H1 (cell line): ENCODE measurements around the gene CFAP100. TPM values are rescaled to one million over a fixed set of nuclear protein-coding genes. Genes with fewer than 3 reads are reported as not detected.

Experiments
- CTCF ChIA-PET: fragments of 300-600 bp; sonication (Branson Sonifier 250); formaldehyde crosslinking; loops from one replicate; lab custom pipeline; 2021; ENCODE audit not compliant: partially characterized antibody; lab: Charles Lee
- POLR2A ChIA-PET: fragments of 300-600 bp; sonication (Branson Sonifier 250); formaldehyde crosslinking; loops from one replicate; lab custom pipeline; 2021; ENCODE audit warnings: inconsistent platforms; ENCODE audit not compliant: partially characterized antibody; lab: Charles Lee
- DNase-seq, 2 experiments: peaks; one replicate each; pipeline versions ENCODE4 v3.0.0 to v3.0.0-alpha.2; 2010 to 2022; ENCODE audit warnings: low spot score in 2 of 2, low read depth in 1 of 2, mixed read lengths in 1 of 2
- FAIRE-seq: peaks from 2 replicates; lab custom pipeline; 2011; peaks lifted over from hg19 to GRCh38; lab: Jason Lieb, UNC
- H2AFZ ChIP-seq: 2 replicates; pipeline ENCODE4 v1.8.1; 2012; ENCODE audit warnings: low read length, inconsistent platforms
- H2AK5ac ChIP-seq: 2 replicates; pipeline ENCODE4 v1.6.1; 2013; ENCODE audit warnings: low read depth, low read length
- H2BK120ac ChIP-seq: replicated peaks from 2 replicates; pipeline ENCODE3; 2013; ENCODE audit warnings: low read depth, low read length, inconsistent platforms
- H2BK12ac ChIP-seq: 2 replicates; pipeline ENCODE4 v1.6.1; 2013; ENCODE audit warnings: low read depth, low read length
- H2BK15ac ChIP-seq: 2 replicates; pipeline ENCODE4 v1.6.1; 2013; ENCODE audit warnings: low read length
- H2BK20ac ChIP-seq: 2 replicates; pipeline ENCODE4 v1.6.1; 2013; ENCODE audit warnings: low read length
- H2BK5ac ChIP-seq: 2 replicates; pipeline ENCODE4 v1.6.1; 2013; ENCODE audit warnings: low read depth, low read length
- H3K14ac ChIP-seq: 2 replicates; pipeline ENCODE4 v1.6.1; 2013; ENCODE audit warnings: inconsistent platforms; ENCODE audit not compliant: insufficient read length
- H3K18ac ChIP-seq: 2 replicates; pipeline ENCODE4 v1.6.1; 2013; ENCODE audit warnings: low read length; ENCODE audit errors: extremely low read depth
- H3K23ac ChIP-seq: 2 replicates; pipeline ENCODE4 v1.6.1; 2013; ENCODE audit warnings: inconsistent platforms; ENCODE audit not compliant: insufficient read length
- H3K23me2 ChIP-seq: 2 replicates; pipeline ENCODE4 v1.6.1; 2013; ENCODE audit warnings: low read depth, low read length
- H3K27ac ChIP-seq: 2 replicates; pipeline ENCODE4 v1.6.1; 2011; ENCODE audit warnings: low read depth, low read length, inconsistent platforms
- H3K27me3 ChIP-seq, 4 experiments: replicated peaks in 1 of 4; 1 replicate in 1 of 4; 2 replicates in 3 of 4; pipeline versions ENCODE4 v1.6.1 to v1.8.1; 2011 to 2013; ENCODE audit warnings: low read length in 3 of 4, mild to moderate bottlenecking in 3 of 4, inconsistent platforms in 2 of 4, mixed read lengths in 2 of 4, moderate library complexity in 1 of 4; ENCODE audit not compliant: control insufficient read depth in 3 of 4, insufficient read depth in 3 of 4; ENCODE audit errors: extremely low read depth in 1 of 4
- H3K36me3 ChIP-seq, 4 experiments: 2 replicates each; pipeline versions ENCODE4 v1.6.1 to v1.8.1; 2011 to 2013; ENCODE audit warnings: mild to moderate bottlenecking in 4 of 4, low read length in 3 of 4, moderate library complexity in 2 of 4, control low read depth in 1 of 4, inconsistent platforms in 1 of 4; ENCODE audit not compliant: insufficient read depth in 4 of 4, control insufficient read depth in 2 of 4
- H3K4ac ChIP-seq: replicated peaks from 2 replicates; pipeline ENCODE3; 2013; ENCODE audit warnings: low read length, low read depth, mixed read lengths, inconsistent platforms; ENCODE audit not compliant: insufficient read length
- H3K4me1 ChIP-seq, 4 experiments: replicated peaks in 1 of 4; 1 replicate in 1 of 4; 2 replicates in 3 of 4; pipeline versions ENCODE4 v1.6.1 to v1.8.1; 2011 to 2013; ENCODE audit warnings: low read length in 3 of 4, inconsistent platforms in 2 of 4, mixed read lengths in 1 of 4; ENCODE audit not compliant: insufficient read depth in 4 of 4, control insufficient read depth in 3 of 4
- H3K4me2 ChIP-seq, 2 experiments: 2 replicates each; pipeline versions ENCODE4 v1.6.1 to v1.8.1; 2011 to 2013; ENCODE audit warnings: low read depth in 2 of 2, low read length in 2 of 2, control low read depth in 1 of 2, inconsistent platforms in 1 of 2, mild to moderate bottlenecking in 1 of 2; ENCODE audit not compliant: insufficient read depth in 1 of 2
- H3K4me3 ChIP-seq, 4 experiments: fragments of 200-600, 300-600 bp in 1 of 4; sonication (generic), shearing (Covaris generic), sonication (Bioruptor Twin) in 1 of 4; 2 replicates each; pipeline versions ENCODE4 v1.5.1 to v1.8.1; 2011 to 2016; ENCODE audit warnings: low read length in 4 of 4, low read depth in 3 of 4, control low read depth in 2 of 4, inconsistent platforms in 2 of 4, mild to moderate bottlenecking in 2 of 4, mixed read lengths in 1 of 4, moderate library complexity in 1 of 4; ENCODE audit not compliant: insufficient read depth in 2 of 4; ENCODE audit errors: extremely low read depth in 1 of 4
- H3K56ac ChIP-seq: replicated peaks from 2 replicates; pipeline ENCODE3; 2013; ENCODE audit warnings: low read depth, mild to moderate bottlenecking, mixed read lengths, low read length, inconsistent platforms; ENCODE audit not compliant: insufficient read length
- H3K79me1 ChIP-seq: 2 replicates; pipeline ENCODE4 v1.6.1; 2013; ENCODE audit warnings: low read depth, low read length, control low read depth
- H3K79me2 ChIP-seq, 2 experiments: 2 replicates each; pipeline versions ENCODE4 v1.6.1 to v1.8.1; 2012 to 2013; ENCODE audit warnings: low read length in 2 of 2, mild to moderate bottlenecking in 2 of 2, inconsistent platforms in 1 of 2; ENCODE audit not compliant: insufficient read depth in 2 of 2, control insufficient read depth in 1 of 2
- H3K9ac ChIP-seq, 4 experiments: replicated peaks in 1 of 4; 1 replicate in 1 of 4; 2 replicates in 3 of 4; pipeline versions ENCODE4 v1.6.1 to v1.8.1; 2011 to 2013; ENCODE audit warnings: low read depth in 3 of 4, low read length in 3 of 4, control low read depth in 2 of 4, mild to moderate bottlenecking in 2 of 4, moderate library complexity in 2 of 4, inconsistent platforms in 1 of 4; ENCODE audit errors: extremely low read depth in 1 of 4
- H3K9me3 ChIP-seq, 2 experiments: 2 replicates each; pipeline versions ENCODE4 v1.6.1 to v1.8.1; 2012 to 2013; ENCODE audit warnings: mild to moderate bottlenecking in 2 of 2, moderate library complexity in 2 of 2, control low read depth in 1 of 2, inconsistent platforms in 1 of 2, low read depth in 1 of 2, low read length in 1 of 2, mixed read lengths in 1 of 2; ENCODE audit not compliant: insufficient read depth in 2 of 2
- H4K20me1 ChIP-seq, 2 experiments: replicated peaks in 1 of 2; 2 replicates each; pipeline versions ENCODE3 to v1.8.1; 2011 to 2013; ENCODE audit warnings: inconsistent platforms in 2 of 2, low read length in 2 of 2, mild to moderate bottlenecking in 1 of 2; ENCODE audit not compliant: insufficient read depth in 2 of 2, control insufficient read depth in 1 of 2
- H4K5ac ChIP-seq: 2 replicates; pipeline ENCODE4 v1.6.1; 2013; ENCODE audit warnings: low read length, low read depth, mixed read lengths, inconsistent platforms; ENCODE audit not compliant: insufficient read length
- H4K8ac ChIP-seq: 2 replicates; pipeline ENCODE4 v1.8.0; 2013; ENCODE audit warnings: mild to moderate bottlenecking, moderate library complexity, low read length, inconsistent platforms; ENCODE audit not compliant: insufficient read depth; ENCODE audit errors: extremely low read depth
- H4K91ac ChIP-seq: replicated peaks from 2 replicates; pipeline ENCODE3; 2013; ENCODE audit warnings: low read length, mixed read lengths, inconsistent platforms; ENCODE audit not compliant: insufficient read length
- CBX5 ChIP-seq: fragments of 300-800, 300-1000 bp; sonication (generic); IDR thresholded peaks from 2 replicates; pipeline ENCODE4 v1.7.1; 2016; ENCODE audit warnings: antibody characterized with exemption, low read length, low read depth
- JUN ChIP-seq: IDR thresholded peaks from 2 replicates; pipeline ENCODE4 v1.6.1; 2011; ENCODE audit warnings: low read depth, mild to moderate bottlenecking, improper control_type of control experiment, low read length
- KDM5A ChIP-seq: fragments of 200-600 bp; IDR thresholded peaks from 2 replicates; pipeline ENCODE4 v1.7.1; 2012; ENCODE audit warnings: mild to moderate bottlenecking, low read length, inconsistent platforms, mixed read lengths
- POLR2A ChIP-seq, 2 experiments: IDR thresholded peaks; 1 replicate in 1 of 2; 2 replicates in 1 of 2; pipeline ENCODE4 v1.6.1; 2011; ENCODE audit warnings: low read depth in 2 of 2, low read length in 2 of 2, mild to moderate bottlenecking in 2 of 2; ENCODE audit errors: control extremely low read depth in 1 of 2
- WGBS, 2 experiments: shearing (Covaris generic) in 1 of 2; methylation state at CpG; one replicate each; pipeline versions ENCODE4 v1.1.6 to v1.1.7; 2013 to 2015; ENCODE audit warnings: low lambda C conversion rate in 2 of 2, mixed read lengths in 2 of 2, inconsistent platforms in 1 of 2, low coverage in 1 of 2, missing lambda C conversion rate in 1 of 2; ENCODE audit not compliant: insufficient replicate concordance in 2 of 2, insufficient coverage in 1 of 2, insufficient read length in 1 of 2; ENCODE audit errors: extremely low coverage in 1 of 2, missing lambda C conversion rate in 1 of 2; 5-methylcytosine and 5-hydroxymethylcytosine counted together
- polyA plus RNA-seq, 7 experiments: library from polyadenylated mRNA; depleted of rRNA in 3 of 7; stranded (reverse) in 5 of 7; unstranded in 2 of 7; fragments of >200 nt in 5 of 7; fragments of 200-250 nt in 2 of 7; gene quantifications; 1 replicate in 5 of 7; 2 replicates in 1 of 7; 4 replicates in 1 of 7; pipeline versions ENCODE4 v1.2.1 to v1.2.3, GENCODE V29; 2011 to 2013; ENCODE audit warnings: missing spikeins in 2 of 7, mixed read lengths in 2 of 7
- total RNA-seq: library from RNA; stranded (reverse); fragmentation: NEBNext Ultra II Directional; extraction: Animal tissue kit (Norgen Biotek cat#: 25700); gene quantifications from 2 replicates; pipeline ENCODE4 v1.2.1, GENCODE V29; 2021

Gene CFAP100
- total and polyA plus RNA-seq, 2 of the 8 experiments (the other 6 are each of a cell fraction or from before 2014, with no cell fraction given): 0.17 TPM; not detected in 1

GRCh38 chr3:126459763-126460127, 65.0 kb downstream of the CFAP100 start:
- no peak overlapping the region for H2BK120ac ChIP-seq
- H3K23ac ChIP-seq: no peak overlapping the region
- H3K4ac ChIP-seq: no peak overlapping the region
- peaks cover 0 to 12% of the 10 kb centered on the region in 2 experiments for H4K20me1 ChIP-seq
- no peak overlapping the region for H2BK20ac ChIP-seq
- no peak overlapping the region for H2BK15ac ChIP-seq
- no peak overlapping the region for H2BK5ac ChIP-seq
- H3K9ac ChIP-seq: no peak overlapping the region
- ChIA-PET POLR2A (interaction anchor here (0.9 to 3.3 kb wide), 3 partner anchors 8 to 12 kb away, joined by 3 to 20 read pairs (median 4); no protein-coding TSS in a partner anchor), CTCF (interaction anchor here (0.9 to 1.4 kb wide), 3 partner anchors 12 to 19 kb away, joined by 3 to 4 read pairs (median 3); no protein-coding TSS in a partner anchor)
- H3K14ac ChIP-seq: no peak overlapping the region
- DNase-seq: no peak
- H3K79me1 ChIP-seq: peaks cover 6% of the 10 kb centered on the region; the same call in 1 of the 2 replicates
- no peak overlapping the region for H2AFZ ChIP-seq
- H3K4me2 ChIP-seq: no peak overlapping the region
- no peak overlapping the region for H4K91ac ChIP-seq
- no peaks in the 10 kb centered on the region for H3K4me1 ChIP-seq
- no peak overlapping the region for H3K4me3 ChIP-seq
- no peak overlapping the region for H3K56ac ChIP-seq
- no peak overlapping the region for H3K18ac ChIP-seq
- no peaks in the 10 kb centered on the region for H3K27me3 ChIP-seq
- FAIRE-seq: no peak
- no peaks in the 10 kb centered on the region for H3K9me3 ChIP-seq
- no peak overlapping the region for H2BK12ac ChIP-seq
- no peaks in the 10 kb centered on the region for H3K23me2 ChIP-seq
- H4K5ac ChIP-seq: no peak overlapping the region
- WGBS, 2 experiments: 96% methylated on average over 9 of the region's 9 CpGs; no CpG with 5 or more reads in 1 of the 2 experiments
- H4K8ac ChIP-seq: no peak overlapping the region
- no peak overlapping the region for H2AK5ac ChIP-seq
- no peaks in the 10 kb centered on the region; a peak in 1 of 4 replicates for H3K79me2 ChIP-seq
- H3K27ac ChIP-seq: no peak overlapping the region
- peaks cover 15 to 73% (median 39%) of the 10 kb centered on the region in 4 experiments; a peak in 6 of 8 replicates for H3K36me3 ChIP-seq
- no peak for TF ChIP-seq CBX5
- TF ChIP-seq POLR2A (IDR thresholded peaks at IDR 0.05; ENCODE audit: control extremely low read depth in 1 of 2, low read depth in 2 of 2, low read length in 2 of 2): no peak
- no peak for TF ChIP-seq JUN
- TF ChIP-seq KDM5A: no peak
